Left renal cortex interstitium (tissue), 4 donors: Measurements from ENCODE around the gene LDLRAD4. TPM values are rescaled to one million over a fixed set of nuclear protein-coding genes. Genes with fewer than 3 reads are reported as not detected.
A peak's percentile ranks its signal among the peaks of the same experiment; 100 is the strongest.
"Not testable (repeated sequence)": the region's sequence is repeated elsewhere in the genome, so short reads cannot be mapped to it uniquely, and the experiment has no call there.

ENCODE experiments used
- DNase-seq, 4 donors: peaks; one replicate each; pipeline ENCODE4 v3.0.0-alpha.2; 2013; ENCODE audit warnings: low read depth in 4 of 4, low spot score in 2 of 4, missing footprints in 1 of 4
- polyA plus RNA-seq, 4 donors: library from polyadenylated mRNA; unstranded; fragments of 120-200 nt; gene quantifications; one replicate each; pipeline ENCODE4 v1.2.1, GENCODE V29; 2013; ENCODE audit not compliant: insufficient read length in 4 of 4

Gene LDLRAD4
- polyA plus RNA-seq, 4 donors: 10.3 to 12.7 (median 12.3) TPM

DNA sequence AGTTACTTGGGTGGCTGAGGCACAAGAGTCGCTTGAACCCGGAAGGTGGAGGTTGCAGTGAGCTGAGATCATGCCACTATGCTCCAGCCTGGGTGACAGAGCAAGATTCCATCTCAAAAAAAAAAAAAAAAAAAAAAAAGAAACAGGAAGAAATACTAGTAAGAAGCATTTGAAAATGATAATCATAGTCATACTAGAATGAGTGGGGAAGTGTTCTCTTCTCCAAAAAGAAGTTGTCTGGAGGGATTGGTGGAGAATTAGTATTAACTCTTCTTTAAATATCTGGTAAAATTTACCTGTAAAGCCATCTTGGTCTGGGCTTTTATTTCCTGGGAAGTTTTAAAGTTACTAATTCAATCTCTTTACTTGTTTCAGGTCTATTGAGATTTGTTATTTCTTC lies 376.0 kb downstream of the LDLRAD4 start:
- DNase-seq: no peak

DNA sequence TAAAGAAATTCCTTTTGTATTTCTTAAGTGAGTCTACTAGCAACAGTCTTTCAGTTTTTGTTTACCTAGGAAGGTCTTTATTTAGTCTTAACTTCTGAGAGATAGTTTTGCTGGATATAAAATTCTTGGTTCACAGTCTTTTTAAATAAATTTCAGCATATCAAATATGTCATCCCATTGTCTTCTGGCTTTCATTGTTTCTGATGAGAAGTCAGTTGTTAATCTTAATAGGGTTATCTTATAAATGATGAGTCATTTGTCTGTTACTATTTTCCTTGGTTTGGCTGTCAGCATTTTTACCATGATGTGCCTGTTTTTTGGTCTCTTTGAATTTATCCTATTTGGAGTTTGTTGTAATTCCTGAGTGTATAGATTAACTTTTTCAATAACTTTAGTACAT lies 378.5 kb downstream of the LDLRAD4 start:
- no peak for DNase-seq

DNA sequence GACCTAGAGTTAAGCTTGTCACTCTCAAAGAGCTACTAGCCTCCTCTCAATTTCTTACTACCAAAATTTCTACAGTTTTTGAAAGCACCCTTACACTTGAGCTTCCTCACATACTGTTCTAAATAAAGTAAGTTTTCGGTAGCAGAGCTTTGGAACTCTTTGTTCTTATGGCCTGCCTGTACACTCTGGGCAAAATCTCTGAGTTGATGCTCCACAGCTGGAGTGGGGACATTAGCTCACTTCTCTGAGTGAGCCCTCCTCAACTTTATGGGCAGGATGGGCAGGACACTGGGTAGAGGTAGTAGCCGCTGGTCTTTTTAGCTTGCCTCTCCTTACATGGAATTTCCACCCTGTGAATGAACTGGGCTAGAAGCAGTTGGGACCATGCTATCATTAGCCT lies 380.0 kb downstream of the LDLRAD4 start:
- no peak for DNase-seq

DNA sequence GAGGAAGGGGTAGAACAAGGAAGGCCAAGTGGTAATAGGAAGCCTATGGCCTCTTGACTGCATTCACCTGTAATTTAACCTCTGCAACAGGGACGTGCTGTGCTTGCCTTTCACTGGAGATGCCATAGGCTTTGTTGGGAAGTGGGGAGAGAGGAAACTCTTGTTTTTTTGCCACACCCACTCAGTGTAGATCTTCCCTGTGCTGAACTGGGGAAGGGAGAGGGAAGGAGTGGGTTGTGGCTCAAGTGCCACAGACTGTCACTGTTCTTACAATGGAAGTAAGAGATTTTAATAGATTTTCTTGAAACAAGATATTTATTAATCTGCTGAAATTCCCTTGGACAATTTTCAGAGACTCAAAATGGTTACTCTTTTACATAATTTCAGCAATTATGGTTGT lies 380.5 kb downstream of the LDLRAD4 start:
- DNase-seq: no peak

DNA sequence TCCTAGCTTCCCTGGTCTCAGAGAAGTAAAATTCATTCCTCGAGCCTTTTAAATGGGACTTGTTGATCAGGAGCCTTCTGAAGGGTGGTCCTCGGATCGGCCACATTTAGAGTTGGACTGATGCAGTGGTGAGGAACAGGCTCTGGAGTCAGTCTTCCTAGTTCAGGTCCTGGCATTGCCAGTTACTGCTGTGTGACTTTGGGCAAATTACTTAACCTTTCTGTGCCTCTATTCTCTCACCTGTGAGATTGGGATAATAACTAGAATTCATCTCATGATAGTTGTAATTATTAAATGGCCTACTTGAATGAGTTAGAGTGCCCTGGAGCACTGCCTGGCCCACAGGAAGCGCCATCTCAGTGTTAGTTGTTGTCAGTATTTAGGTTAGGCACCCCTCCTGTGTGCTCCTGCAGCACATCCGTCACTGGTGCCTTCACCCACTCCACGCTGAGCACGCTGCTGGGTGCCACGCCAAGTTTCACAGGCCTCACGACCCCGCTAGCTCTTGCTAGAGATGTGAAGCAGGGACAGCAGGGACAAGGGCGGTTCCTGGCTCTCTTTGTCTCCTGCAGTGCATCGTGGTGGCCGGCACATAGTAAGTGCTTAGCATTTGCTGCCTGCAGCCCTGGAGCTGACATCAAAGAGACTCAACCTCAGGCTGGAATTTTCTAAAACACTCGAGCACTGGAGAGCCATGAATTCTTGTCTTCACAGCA lies 384.9 kb downstream of the LDLRAD4 start:
- no peak for DNase-seq

DNA sequence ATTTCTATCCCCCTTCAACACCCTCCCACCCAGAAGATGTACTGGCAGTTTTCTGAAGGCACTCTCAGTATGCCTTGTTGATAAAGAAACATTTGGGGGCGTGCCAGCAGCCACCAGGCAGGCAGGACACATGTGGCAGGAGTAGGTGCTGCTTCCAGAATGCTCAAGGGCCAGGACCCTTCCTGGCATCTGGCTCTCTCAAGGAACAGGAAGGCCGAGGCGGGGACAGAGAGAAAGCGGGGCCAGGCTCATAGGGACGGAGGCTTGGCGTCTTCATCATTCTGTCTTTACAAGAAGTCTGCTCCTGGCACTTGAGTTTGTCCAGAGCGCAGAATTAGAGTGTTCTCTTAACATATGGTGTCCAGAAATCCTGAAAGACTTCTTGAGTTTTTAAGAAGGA lies 386.2 kb downstream of the LDLRAD4 start:
- DNase-seq: no peak

DNA sequence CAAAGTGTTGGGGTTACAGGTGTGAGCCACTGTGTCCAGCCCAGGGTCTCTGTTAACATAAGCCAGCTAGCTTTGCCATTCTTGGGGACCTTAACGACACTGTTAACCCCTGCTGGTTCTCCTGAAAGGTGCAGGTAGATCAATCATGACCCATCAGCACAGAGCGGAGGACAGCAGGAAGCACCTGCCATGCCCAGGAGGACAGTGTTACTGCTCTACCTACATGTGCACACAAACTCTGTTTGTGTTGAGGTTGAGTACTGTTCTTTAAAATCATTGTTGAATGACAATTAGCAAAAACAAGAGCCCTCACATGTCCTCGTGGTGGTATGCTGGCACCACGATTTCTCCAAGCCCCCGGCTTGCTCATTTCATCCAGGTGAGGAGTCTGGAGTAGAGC lies 386.9 kb downstream of the LDLRAD4 start:
- no peak for DNase-seq

DNA sequence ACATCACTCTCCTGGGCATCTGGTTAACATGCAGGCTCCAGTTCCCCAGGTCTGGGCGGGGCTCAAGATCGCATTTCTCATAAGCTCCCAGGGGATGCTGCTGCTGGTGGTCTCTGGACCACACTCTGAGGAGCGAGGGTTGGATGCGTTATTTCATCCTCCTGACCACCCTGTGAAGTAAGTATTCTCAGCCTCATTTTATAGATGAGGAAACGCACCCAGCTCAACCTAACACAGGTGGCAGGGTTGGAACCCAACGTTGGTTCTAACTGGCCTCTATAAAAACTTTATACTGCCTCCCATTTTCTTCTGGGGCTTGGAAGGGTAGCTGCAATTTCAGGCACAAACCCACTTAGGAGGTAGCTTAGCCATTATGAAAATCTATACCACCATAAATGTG lies 387.3 kb downstream of the LDLRAD4 start:
- no peak for DNase-seq

DNA sequence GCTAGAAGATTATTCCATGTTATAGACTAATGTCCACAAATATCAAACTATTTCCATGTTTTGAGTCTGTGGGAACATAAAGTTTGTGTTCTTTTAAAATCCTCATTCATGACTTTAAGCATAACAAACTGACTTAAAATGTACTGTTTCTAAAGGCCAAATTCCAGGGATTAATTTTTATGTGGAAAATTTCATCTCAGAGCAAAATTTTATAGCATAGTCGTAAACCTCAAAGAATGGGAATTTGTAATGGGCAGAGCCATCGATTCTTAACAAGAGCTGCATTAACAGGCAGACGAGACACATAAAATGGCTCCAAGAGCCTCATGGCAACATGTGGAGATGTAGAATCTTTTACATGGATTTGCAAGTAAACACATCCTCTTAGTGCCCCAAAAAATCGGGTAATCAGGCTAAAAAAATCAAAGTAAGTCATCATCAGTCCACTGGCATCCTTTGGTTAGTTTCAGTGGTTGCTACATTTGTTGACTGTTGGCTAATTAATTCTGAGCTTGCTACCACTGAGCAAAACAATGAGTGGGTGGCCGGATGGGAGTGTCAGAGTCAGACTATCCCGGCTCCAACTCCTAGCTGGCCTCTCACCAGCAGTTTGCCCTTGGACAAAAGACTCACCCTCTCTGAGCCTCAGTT lies 388.2 kb downstream of the LDLRAD4 start:
- DNase-seq: no peak

DNA sequence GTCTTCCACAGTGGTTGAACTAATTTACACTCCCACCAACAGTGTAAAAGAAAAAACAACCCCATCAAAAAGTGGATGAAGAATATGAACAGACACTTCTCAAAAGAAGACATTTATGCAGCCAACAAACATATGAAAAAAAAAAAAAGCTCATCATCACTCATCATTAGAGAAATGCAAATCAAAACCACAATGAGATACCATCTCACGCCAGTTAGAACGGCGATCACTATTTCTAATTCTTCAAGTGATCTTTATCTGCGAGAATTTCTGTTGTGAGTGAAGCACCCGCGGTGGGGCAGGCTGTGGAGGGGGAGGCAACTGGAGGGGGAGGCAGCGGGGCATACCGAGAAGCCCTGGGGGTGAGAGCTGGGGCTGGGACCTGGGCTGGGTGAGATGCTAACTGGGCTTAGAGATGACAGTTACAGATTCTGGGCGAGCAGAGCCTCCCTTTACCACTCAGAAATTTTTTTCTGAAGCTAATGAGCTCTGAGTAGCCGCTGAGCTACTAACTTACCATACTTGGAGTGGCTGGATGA lies 389.5 kb downstream of the LDLRAD4 start:
- not testable (repeated sequence) for DNase-seq

DNA sequence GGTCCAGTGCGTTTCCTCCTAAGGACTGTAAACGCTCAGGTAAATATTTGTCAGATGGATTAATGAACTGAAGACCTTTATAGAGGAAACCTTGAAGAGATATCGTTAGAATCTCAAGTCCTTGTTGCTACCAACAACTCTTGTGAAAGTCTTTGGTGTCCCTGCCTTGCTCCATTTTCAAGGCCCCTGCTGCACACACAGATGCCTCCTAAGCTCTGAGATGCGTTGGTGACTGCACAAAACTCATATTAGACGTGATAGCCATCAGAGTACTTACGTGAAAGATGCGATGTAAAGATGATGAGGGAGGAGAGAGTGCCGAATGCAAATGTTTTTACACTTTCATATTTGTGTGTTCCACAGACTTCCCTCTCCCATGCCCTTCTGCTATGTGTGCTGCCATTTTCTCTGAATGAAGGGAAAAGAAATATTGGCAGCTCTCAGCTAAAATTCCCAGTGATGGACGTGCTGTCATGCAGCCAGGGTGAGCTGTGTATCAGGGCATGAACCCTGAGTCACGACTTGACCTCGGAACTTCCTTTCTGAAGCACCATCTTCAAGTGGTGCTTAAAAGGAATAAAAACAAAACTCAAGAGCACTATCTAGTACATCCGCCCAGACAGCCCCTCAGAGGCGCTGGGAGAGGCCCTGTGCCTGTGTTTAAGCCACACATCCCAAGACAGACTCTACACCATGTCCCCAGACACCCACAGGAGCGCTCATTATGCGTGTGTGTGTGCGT lies 390.4 kb downstream of the LDLRAD4 start:
- DNase-seq: no peak

DNA sequence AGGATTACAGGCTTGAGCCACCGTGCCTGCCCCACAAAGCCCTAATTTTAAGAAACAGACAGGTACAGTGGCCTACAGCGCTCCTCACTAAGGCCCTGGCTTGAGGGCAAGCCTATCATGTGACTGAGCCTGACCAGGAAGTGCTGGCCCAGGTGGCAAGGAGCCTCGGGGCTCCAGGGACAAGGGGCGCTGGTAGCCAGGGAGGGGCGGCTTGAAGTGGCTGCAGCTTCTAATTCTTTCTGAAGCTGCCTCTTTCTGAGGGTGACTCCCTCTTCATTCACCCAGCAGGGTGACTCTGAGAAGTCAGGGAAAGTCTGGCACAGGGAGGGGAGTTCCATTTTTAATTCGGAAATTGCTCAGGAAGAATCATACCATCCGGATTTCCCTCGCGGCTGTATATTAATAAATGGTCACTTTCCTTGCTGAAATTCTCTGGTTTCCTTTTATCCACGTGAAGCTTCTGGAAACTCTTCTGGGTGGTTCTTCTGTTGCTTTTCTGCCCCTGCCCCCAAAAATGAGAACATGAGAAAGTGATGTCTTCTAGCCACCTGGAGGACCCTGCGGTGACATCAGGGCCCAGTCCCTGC lies 392.1 kb downstream of the LDLRAD4 start:
- no peak for DNase-seq

DNA sequence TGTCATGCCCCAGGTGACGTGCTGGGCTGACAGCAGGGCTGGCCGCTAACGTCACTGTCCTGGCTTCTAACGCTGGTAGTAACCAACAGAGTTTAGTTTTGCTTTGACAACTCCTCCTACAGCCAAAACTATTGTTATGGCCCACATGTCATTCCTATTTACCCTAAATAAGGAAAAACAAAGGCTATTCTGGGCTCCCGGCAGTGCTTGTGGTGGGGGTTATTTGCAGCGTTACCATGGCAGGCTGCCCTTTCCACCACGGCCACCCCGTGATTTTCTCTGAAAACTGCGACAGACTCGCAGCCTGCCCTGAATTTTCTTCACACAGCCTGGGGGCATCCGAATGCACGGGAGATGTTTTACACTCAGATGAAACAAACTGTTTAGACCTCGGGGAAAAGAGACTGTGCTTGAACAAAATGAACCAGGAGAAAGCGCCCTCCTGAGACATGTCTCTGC lies 392.6 kb downstream of the LDLRAD4 start:
- peak in 1 of 4 donors; percentile 28 for DNase-seq

DNA sequence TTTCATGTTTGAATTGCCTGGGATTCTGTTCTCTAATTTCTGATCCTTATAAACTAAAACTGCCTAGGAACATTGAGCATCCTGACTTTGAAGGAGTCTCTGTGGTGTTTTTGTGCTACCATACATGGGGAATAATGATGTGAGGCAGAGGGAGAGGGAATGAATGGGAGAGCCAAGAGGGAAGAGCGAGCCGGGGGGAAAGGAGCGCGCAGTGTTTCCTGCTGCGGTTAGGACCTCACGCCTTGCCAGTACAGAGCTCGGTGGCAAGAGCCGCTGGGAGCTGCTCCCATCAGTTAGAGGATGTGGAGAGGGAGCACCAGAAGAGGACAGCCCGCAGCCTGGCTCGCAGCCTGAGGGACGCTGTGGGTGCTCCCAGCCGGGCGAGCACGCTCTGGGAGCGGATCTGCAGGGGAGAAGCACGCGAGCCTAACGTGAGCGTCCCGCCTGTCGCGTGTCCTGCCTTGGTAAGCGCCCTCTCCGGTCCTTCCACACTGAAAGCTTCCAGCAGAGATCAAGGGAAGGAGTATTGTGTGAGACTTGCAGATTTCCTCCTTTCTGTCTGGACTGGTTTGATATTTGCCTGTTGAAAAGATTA lies 393.1 kb downstream of the LDLRAD4 start:
- no peak for DNase-seq

DNA sequence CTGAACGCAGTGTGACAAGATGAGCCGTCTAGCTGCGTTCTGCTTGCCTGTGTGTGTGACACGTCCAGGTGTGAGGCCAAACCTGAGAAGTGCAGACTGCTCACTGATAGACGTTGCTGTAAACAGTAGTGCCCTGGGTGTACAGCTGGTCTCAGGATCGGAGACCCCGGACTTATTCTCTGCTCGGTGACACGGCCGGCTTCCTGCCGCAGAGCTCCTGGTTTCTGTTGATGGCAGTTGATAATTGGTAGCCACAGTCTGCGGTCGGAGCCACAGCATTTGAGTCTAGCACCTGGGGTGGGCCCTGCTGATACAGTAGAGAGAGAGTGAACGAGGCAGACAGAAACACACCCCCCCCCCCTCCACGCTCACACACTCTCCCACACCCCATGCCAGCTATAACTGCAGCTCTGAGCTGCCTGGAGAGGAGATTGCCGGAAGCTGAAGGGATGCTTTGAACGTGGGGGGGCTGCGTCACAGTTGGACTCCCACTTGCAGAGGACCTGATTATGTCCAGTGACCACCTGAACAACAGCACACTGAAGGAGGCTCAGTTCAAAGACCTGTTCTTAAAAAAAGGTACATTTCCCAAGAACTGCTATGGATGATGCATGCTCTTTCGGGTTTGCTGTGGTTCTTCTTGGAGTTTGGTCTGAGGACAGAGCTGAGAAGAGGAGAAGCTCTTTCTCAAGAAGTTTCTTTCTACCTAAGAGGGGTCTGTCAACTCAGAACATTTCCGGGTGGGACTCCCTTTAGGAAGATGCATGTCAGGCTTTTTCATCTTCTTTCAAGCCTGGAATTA lies 393.8 kb downstream of the LDLRAD4 start:
- DNase-seq: no peak

DNA sequence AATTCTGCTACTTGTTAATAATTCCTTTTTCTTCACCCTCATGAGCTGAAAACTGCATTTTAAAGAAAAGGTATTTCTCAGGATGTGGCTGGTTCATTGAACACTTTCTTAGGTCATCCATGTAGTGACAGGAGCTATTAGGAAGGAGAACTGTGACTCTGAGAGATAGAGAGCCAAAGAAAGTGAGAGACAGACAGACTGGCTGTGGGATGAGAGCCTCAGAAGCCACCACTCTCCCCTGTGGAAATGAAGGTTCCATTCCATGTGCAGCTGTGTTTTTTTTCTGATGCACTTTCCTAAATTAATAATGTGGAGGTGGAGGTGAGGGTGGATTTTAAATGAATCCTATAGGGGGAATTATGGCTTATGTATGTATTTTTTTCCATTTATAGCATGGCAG lies 394.5 kb downstream of the LDLRAD4 start:
- no peak for DNase-seq

DNA sequence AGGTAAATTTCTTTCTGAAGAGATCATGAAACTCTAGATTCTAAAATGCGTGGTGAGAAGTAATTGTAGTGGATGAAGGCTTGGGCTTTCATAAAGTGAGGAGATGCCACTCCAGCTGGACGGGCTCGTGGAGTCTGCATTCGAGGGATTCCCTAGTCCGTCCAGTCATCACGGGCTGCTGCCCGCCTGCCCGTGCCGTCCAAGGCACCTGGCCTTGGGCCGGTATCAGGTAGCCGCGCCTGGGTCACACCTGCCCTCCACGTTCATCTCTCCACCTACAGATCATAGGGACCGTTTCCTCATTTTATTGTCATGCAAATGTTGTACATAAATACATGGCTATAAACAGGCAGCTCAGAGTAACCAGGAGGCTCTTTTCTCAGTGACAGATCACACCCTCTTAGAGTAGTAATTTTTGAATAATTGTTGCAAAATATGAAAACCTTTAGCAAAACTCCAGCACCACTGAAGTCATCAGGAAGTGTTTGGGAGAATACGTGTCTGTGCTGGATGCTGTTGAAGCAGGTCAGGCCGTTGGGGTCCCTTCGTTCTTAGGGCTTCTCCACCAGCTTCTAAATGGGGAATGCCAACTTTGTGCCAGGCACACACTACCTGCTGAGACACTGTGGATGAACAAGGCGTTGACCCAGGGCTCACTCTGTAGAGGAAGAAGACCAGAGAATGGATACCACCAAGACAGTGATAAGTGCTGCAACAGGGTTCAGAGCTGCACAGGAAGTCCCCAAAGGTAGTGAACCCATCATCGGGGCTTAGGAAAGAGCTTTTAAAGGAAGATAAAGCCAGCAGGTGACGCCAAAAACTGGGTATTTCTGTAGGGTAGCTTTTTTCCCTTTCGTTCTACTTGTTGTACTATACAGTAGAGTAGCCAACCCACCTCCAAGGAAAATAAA lies 395.3 kb downstream of the LDLRAD4 start:
- DNase-seq: no peak

DNA sequence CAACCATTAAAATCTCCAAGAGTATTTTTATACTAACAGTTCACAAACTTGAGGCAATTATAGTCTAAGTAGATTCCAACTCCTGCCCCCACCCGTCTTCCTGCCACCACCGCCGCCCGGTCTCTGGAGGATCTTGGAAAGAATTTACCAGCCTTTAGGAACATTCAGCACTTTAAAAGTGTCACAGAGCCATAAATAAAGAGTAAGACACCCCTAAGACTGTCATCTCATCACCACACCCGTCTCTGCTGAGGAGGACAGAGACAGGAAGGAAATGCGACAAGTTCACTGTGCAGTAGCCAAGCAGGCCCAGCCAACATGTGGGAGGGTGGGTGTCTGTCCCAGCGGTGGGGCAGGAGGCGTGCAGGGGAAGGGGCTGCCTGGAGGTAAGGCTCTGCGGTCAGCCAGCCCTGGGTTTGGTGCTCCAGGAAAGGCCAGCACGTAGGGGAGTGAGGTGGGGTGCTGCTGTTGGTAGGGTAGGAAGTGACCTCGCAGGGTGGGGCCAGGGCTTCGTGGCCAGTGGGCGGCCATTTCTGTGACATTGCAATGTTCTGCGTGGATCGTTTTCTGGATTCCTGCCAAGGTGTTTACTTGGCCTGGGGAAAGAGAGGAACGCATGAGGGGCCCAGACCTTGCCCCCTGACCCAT lies 396.2 kb downstream of the LDLRAD4 start:
- DNase-seq: no peak
